ENCODE measurements around the gene GPX4.
"Not testable (repeated sequence)": the region's sequence is repeated elsewhere in the genome, so short reads cannot be mapped to it uniquely, and the experiment has no call there.

GRCh38 chr19:1114728-1115127 lies 10.9 kb downstream of the GPX4 start:
- TF ChIP-seq CTCF (IDR thresholded peaks at IDR 0.05; ENCODE audit: poor library complexity, severe bottlenecking); POLR2AphosphoS5 (IDR thresholded peaks at IDR 0.05); MXI1 (conservative IDR thresholded peaks at IDR 0.05; ENCODE audit: poor library complexity, severe bottlenecking); REST (IDR thresholded peaks at IDR 0.05; ENCODE audit: borderline replicate concordance): not testable (repeated sequence)
